ENCODE measurements around the gene TBC1D22A.

GRCh38 chr22:46721501-46722085 lies 40.9 kb upstream of the TBC1D22A start:
- TF ChIP-seq CTCF (IDR thresholded peaks at IDR 0.05): no peak
- TF ChIP-seq MAX (IDR thresholded peaks at IDR 0.05; ENCODE audit: low read depth): no peak
- no peak for TF ChIP-seq POLR2AphosphoS5 (IDR thresholded peaks at IDR 0.05; ENCODE audit: low read depth, low read length)
- no peak for TF ChIP-seq USF1 (IDR thresholded peaks at IDR 0.05; ENCODE audit: borderline replicate concordance, low read depth)
- no peak for TF ChIP-seq RAD21 (IDR thresholded peaks at IDR 0.05; ENCODE audit: low read length)
- TF ChIP-seq FOXJ3 (CRISPR knock-in tag; IDR thresholded peaks at IDR 0.05): no peak
